Measurements from ENCODE around the gene TAP2. TPM values are rescaled to one million over a fixed set of nuclear protein-coding genes. Genes with fewer than 3 reads are reported as not detected.

Gene TAP2
- total and polyA plus RNA-seq, 4 experiments from 2014 or later, result 11.0 to 112 (median 61.1) TPM

GRCh38 chr6:32867022-32867477, 28.5 kb upstream of the TAP2 start:
- no peak overlapping the region for H3K4me3 ChIP-seq (ENCODE audit: low read length in 2 of 2)
- H3K36me3 Mint-ChIP-seq, result peaks cover 3 to 8% of the 10 kb centered on the region in 2 donors
- H3K9me3 Mint-ChIP-seq, result peaks cover 0 to 2% (median 0%) of the 10 kb centered on the region in 8 donors
- CTCF ChIA-PET (ENCODE audit: partially characterized antibody), result interaction anchor here (0.7 to 10.8 kb wide), 22 partner anchors 11 to 453 kb away, joined by 3 to 263 read pairs (median 12); partner anchors contain the start of genes HLA-DMB, PSMB8, PSMB9 and TAP1
- intact Hi-C loops (cut with micrococcal nuclease), result loop anchor here (5.0 kb wide), 1 partner anchor 435 kb away; no protein-coding TSS in a partner anchor
- H3K27ac Mint-ChIP-seq, result peak overlapping the region; percentile 38 to 93 (median 78)
- H3K27ac ChIP-seq (ENCODE audit: low read depth, low read length), result peak overlapping the region; percentile 10
- peaks cover 21% of the 10 kb centered on the region for H3K4me1 ChIP-seq (ENCODE audit: insufficient read depth, low read length)
- peak in 1 of 5 donors; percentile 15 for DNase-seq
- peaks cover 0 to 3% of the 10 kb centered on the region in 2 donors for H3K27me3 Mint-ChIP-seq
- peak overlapping the region in 5 of 8 donors; percentile 29 to 71 (median 56) for H3K4me3 Mint-ChIP-seq
- POLR2A ChIA-PET (ENCODE audit: partially characterized antibody), result interaction anchor here (1.5 to 6.9 kb wide), 5 partner anchors 11 to 106 kb away, joined by 3 to 270 read pairs (median 30); partner anchors contain the start of genes PSMB8, PSMB9, TAP1 and TAP2
- no peaks in the 10 kb centered on the region for H3K9me3 ChIP-seq (ENCODE audit: control insufficient read depth in 1 of 2, low read length in 2 of 2)
- H3K4me1 Mint-ChIP-seq, result peaks cover 20 to 35% (median 28%) of the 10 kb centered on the region in 4 donors
- no peaks in the 10 kb centered on the region for H3K36me3 ChIP-seq (ENCODE audit: insufficient read depth, low read length)
- H3K27me3 ChIP-seq (ENCODE audit: insufficient read depth, low read length), result no peaks in the 10 kb centered on the region

GRCh38 chr6:32865724-32866443, 27.3 kb upstream of the TAP2 start:
- peaks cover 6 to 18% of the 10 kb centered on the region in 2 donors for H3K36me3 Mint-ChIP-seq
- Histone ChIP-seq H3K27me3 (ENCODE audit: insufficient read depth, low read length) (no peaks in the 10 kb centered on the region), H3K9me3 (ENCODE audit: control insufficient read depth in 1 of 2, low read length in 2 of 2) (no peaks in the 10 kb centered on the region), H3K4me1 (ENCODE audit: insufficient read depth, low read length) (peaks cover 21% of the 10 kb centered on the region), H3K36me3 (ENCODE audit: insufficient read depth, low read length) (no peaks in the 10 kb centered on the region), H3K27ac (ENCODE audit: low read depth, low read length) (no peak overlapping the region), H3K4me3 (ENCODE audit: low read length in 2 of 2) (no peak overlapping the region)
- peaks cover 0 to 3% of the 10 kb centered on the region in 2 donors for H3K27me3 Mint-ChIP-seq
- intact Hi-C loops (cut with micrococcal nuclease), result loop anchor here (5.0 kb wide), 1 partner anchor 434 kb away; no protein-coding TSS in a partner anchor
- ChIA-PET POLR2A (ENCODE audit: partially characterized antibody) (interaction anchor here (1.7 to 13.7 kb wide), 3 partner anchors 11 to 107 kb away, joined by 5 to 1160 read pairs (median 31); partner anchors contain the start of genes PSMB8, PSMB9, TAP1 and TAP2), CTCF (ENCODE audit: partially characterized antibody) (interaction anchor here (0.7 to 10.8 kb wide), 3 partner anchors 26 to 162 kb away, joined by 3 to 263 read pairs (median 55); partner anchors contain the start of gene TAP2)
- peak overlapping the region in 1 of 8 donors; percentile 13 for H3K4me3 Mint-ChIP-seq
- DNase-seq, result no peak
- H3K27ac Mint-ChIP-seq, result peak overlapping the region in 5 of 7 donors; percentile 73 to 90 (median 84)
- H3K9me3 Mint-ChIP-seq, result no peaks in the 10 kb centered on the region
- peaks cover 22 to 35% (median 30%) of the 10 kb centered on the region in 4 donors for H3K4me1 Mint-ChIP-seq

- H3K4me1 ChIP-seq (ENCODE audit: insufficient read depth, low read length), result peaks cover 32% of the 10 kb centered on the region
- no peaks in the 10 kb centered on the region for H3K9me3 ChIP-seq (ENCODE audit: control insufficient read depth in 1 of 2, low read length in 2 of 2)
- Mint-ChIP-seq H3K4me1 (peaks cover 30 to 58% (median 45%) of the 10 kb centered on the region in 4 donors), H3K9me3 (no peaks in the 10 kb centered on the region), H3K27me3 (no peaks in the 10 kb centered on the region), H3K36me3 (peaks cover 30 to 46% of the 10 kb centered on the region in 2 donors), H3K4me3 (no peak overlapping the region), H3K27ac (peak overlapping the region in 3 of 7 donors; percentile 33 to 57 (median 34))
- no peak overlapping the region for H3K4me3 ChIP-seq (ENCODE audit: low read length in 2 of 2)
- POLR2A ChIA-PET (ENCODE audit: partially characterized antibody), result interaction anchor here (0.7 to 13.7 kb wide), 3 partner anchors 8 to 675 kb away, joined by 3 to 1160 read pairs (median 31); partner anchors contain the start of genes PSMB8, PSMB9, TAP1 and TAP2
- intact Hi-C loops (cut with micrococcal nuclease), result no loop called here
- peaks cover 24% of the 10 kb centered on the region for H3K36me3 ChIP-seq (ENCODE audit: insufficient read depth, low read length)
- H3K27me3 ChIP-seq (ENCODE audit: insufficient read depth, low read length), result no peaks in the 10 kb centered on the region
- no peak for DNase-seq
- CTCF ChIA-PET (ENCODE audit: partially characterized antibody), result interaction anchor here (1.3 to 10.8 kb wide), 2 partner anchors 15 to 23 kb away, joined by 3 to 263 read pairs; partner anchors contain the start of gene TAP2
- H3K27ac ChIP-seq (ENCODE audit: low read depth, low read length), result no peak overlapping the region
These were observed 24.2 kb upstream of the TAP2 start for GRCh38 chr6:32862725-32863124.

- Histone ChIP-seq H3K36me3 (ENCODE audit: insufficient read depth, low read length) (peaks cover 32% of the 10 kb centered on the region), H3K4me3 (ENCODE audit: low read length in 2 of 2) (no peak overlapping the region), H3K4me1 (ENCODE audit: insufficient read depth, low read length) (peaks cover 38% of the 10 kb centered on the region), H3K27me3 (ENCODE audit: insufficient read depth, low read length) (no peaks in the 10 kb centered on the region), H3K27ac (ENCODE audit: low read depth, low read length) (no peak overlapping the region), H3K9me3 (ENCODE audit: control insufficient read depth in 1 of 2, low read length in 2 of 2) (no peaks in the 10 kb centered on the region)
- DNase-seq, result no peak
- intact Hi-C loops (cut with micrococcal nuclease), result no loop called here
- ChIA-PET CTCF (ENCODE audit: partially characterized antibody) (interaction anchor here (9.6 kb wide), 1 partner anchor 19 kb away, joined by 480 read pairs; the partner anchor contains the start of genes PSMB8 and TAP2), POLR2A (ENCODE audit: partially characterized antibody) (interaction anchor here (1.4 to 13.7 kb wide), 4 partner anchors 7 to 112 kb away, joined by 6 to 1160 read pairs (median 22); partner anchors contain the start of genes PSMB8, PSMB9, TAP1 and TAP2)
- no peaks in the 10 kb centered on the region for H3K9me3 Mint-ChIP-seq
- no peaks in the 10 kb centered on the region for H3K27me3 Mint-ChIP-seq
- peaks cover 35 to 58% (median 46%) of the 10 kb centered on the region in 4 donors for H3K4me1 Mint-ChIP-seq
- no peak overlapping the region for H3K4me3 Mint-ChIP-seq
- peaks cover 48 to 65% of the 10 kb centered on the region in 2 donors for H3K36me3 Mint-ChIP-seq
- peak overlapping the region; percentile 29 to 75 (median 58) for H3K27ac Mint-ChIP-seq
These were observed 22.1 kb upstream of the TAP2 start for GRCh38 chr6:32860674-32861073.

- peaks cover 47% of the 10 kb centered on the region for H3K4me1 ChIP-seq (ENCODE audit: insufficient read depth, low read length)
- DNase-seq, result no peak
- H3K36me3 ChIP-seq (ENCODE audit: insufficient read depth, low read length), result peaks cover 32% of the 10 kb centered on the region
- H3K27me3 ChIP-seq (ENCODE audit: insufficient read depth, low read length), result no peaks in the 10 kb centered on the region
- intact Hi-C loops (cut with micrococcal nuclease), result loop anchor here (10.0 kb wide), 1 partner anchor 233 kb away; no protein-coding TSS in a partner anchor
- H3K9me3 ChIP-seq (ENCODE audit: control insufficient read depth in 1 of 2, low read length in 2 of 2), result no peaks in the 10 kb centered on the region
- Mint-ChIP-seq H3K9me3 (no peaks in the 10 kb centered on the region), H3K4me1 (peaks cover 37 to 70% (median 48%) of the 10 kb centered on the region in 4 donors), H3K27me3 (no peaks in the 10 kb centered on the region), H3K36me3 (peaks cover 53 to 84% of the 10 kb centered on the region in 2 donors), H3K4me3 (peak overlapping the region in 6 of 8 donors; percentile 8 to 72 (median 32)), H3K27ac (peak overlapping the region in 6 of 7 donors; percentile 64 to 99 (median 74))
- H3K4me3 ChIP-seq (ENCODE audit: low read length in 2 of 2), result no peak overlapping the region
- POLR2A ChIA-PET (ENCODE audit: partially characterized antibody), result interaction anchor here (1.2 to 13.7 kb wide), 6 partner anchors 12 to 114 kb away, joined by 3 to 1160 read pairs (median 20); partner anchors contain the start of genes PSMB8 and TAP2
- peak overlapping the region; percentile 1 for H3K27ac ChIP-seq (ENCODE audit: low read depth, low read length)
- CTCF ChIA-PET (ENCODE audit: partially characterized antibody), result interaction anchor here (0.9 to 9.6 kb wide), 4 partner anchors 11 to 126 kb away, joined by 3 to 480 read pairs (median 72); partner anchors contain the start of genes PSMB8 and TAP2
These were observed 19.7 kb upstream of the TAP2 start for GRCh38 chr6:32858194-32858593.

- Histone ChIP-seq H3K9me3 (ENCODE audit: control insufficient read depth in 1 of 2, low read length in 2 of 2) (no peaks in the 10 kb centered on the region), H3K4me3 (ENCODE audit: low read length in 2 of 2) (no peak overlapping the region), H3K36me3 (ENCODE audit: insufficient read depth, low read length) (peaks cover 32% of the 10 kb centered on the region), H3K27ac (ENCODE audit: low read depth, low read length) (no peak overlapping the region), H3K4me1 (ENCODE audit: insufficient read depth, low read length) (peaks cover 49% of the 10 kb centered on the region), H3K27me3 (ENCODE audit: insufficient read depth, low read length) (no peaks in the 10 kb centered on the region)
- Mint-ChIP-seq H3K27me3 (no peaks in the 10 kb centered on the region), H3K36me3 (peaks cover 57 to 90% of the 10 kb centered on the region in 2 donors), H3K9me3 (no peaks in the 10 kb centered on the region), H3K4me1 (peaks cover 36 to 78% (median 48%) of the 10 kb centered on the region in 4 donors), H3K4me3 (peak overlapping the region in 7 of 8 donors; percentile 12 to 72 (median 43)), H3K27ac (peak overlapping the region; percentile 67 to 99 (median 77))
- no peak for DNase-seq
- CTCF ChIA-PET (ENCODE audit: partially characterized antibody), result interaction anchor here (0.7 to 9.6 kb wide), 7 partner anchors 12 to 444 kb away, joined by 3 to 480 read pairs (median 3); partner anchors contain the start of genes HLA-DMA, PSMB8 and TAP2
- intact Hi-C loops (cut with micrococcal nuclease), result loop anchor here (10.0 kb wide), 1 partner anchor 233 kb away; no protein-coding TSS in a partner anchor
- POLR2A ChIA-PET (ENCODE audit: partially characterized antibody), result interaction anchor here (1.1 to 13.7 kb wide), 7 partner anchors 12 to 123 kb away, joined by 3 to 1160 read pairs (median 5); partner anchors contain the start of genes PSMB8 and TAP2
These were observed 18.8 kb upstream of the TAP2 start for GRCh38 chr6:32857156-32857891.

All from CD4-positive, alpha-beta memory T cell (primary cell).